Liver (tissue), 9 donors: ENCODE measurements around the gene TBC1D5. TPM values are rescaled to one million over a fixed set of nuclear protein-coding genes. Genes with fewer than 3 reads are reported as not detected.

Experiments used
- DNase-seq: peaks from one replicate; pipeline ENCODE4 v3.0.0-alpha.2; 2017; ENCODE audit warnings: low spot score
- H3K27ac ChIP-seq, 2 donors: one replicate each; pipeline ENCODE4 v1.7.0; 2013; ENCODE audit warnings: inconsistent platforms in 2 of 2, low read length in 2 of 2, control low read depth in 1 of 2, low read depth in 1 of 2, mild to moderate bottlenecking in 1 of 2
- H3K27me3 ChIP-seq, 4 donors: one replicate each; pipeline versions ENCODE4 v1.6.1 to v1.7.0; 2013; ENCODE audit warnings: low read length in 3 of 4, inconsistent platforms in 1 of 4, mild to moderate bottlenecking in 1 of 4, moderate library complexity in 1 of 4; ENCODE audit not compliant: control insufficient read depth in 4 of 4, insufficient read depth in 4 of 4
- H3K36me3 ChIP-seq, 4 donors: one replicate each; pipeline versions ENCODE4 v1.6.1 to v1.7.0; 2013; ENCODE audit warnings: low read length in 3 of 4, mild to moderate bottlenecking in 3 of 4, low read depth in 1 of 4, moderate library complexity in 1 of 4; ENCODE audit not compliant: control insufficient read depth in 4 of 4, insufficient read depth in 3 of 4
- H3K4me1 ChIP-seq, 4 donors: one replicate each; pipeline versions ENCODE4 v1.6.1 to v1.7.0; 2013; ENCODE audit warnings: low read length in 3 of 4, mild to moderate bottlenecking in 3 of 4, moderate library complexity in 1 of 4; ENCODE audit not compliant: control insufficient read depth in 4 of 4, insufficient read depth in 4 of 4
- H3K4me3 ChIP-seq, 3 donors: one replicate each; pipeline versions ENCODE4 v1.6.1 to v1.7.0; 2013; ENCODE audit warnings: low read length in 3 of 3, control low read depth in 1 of 3, low read depth in 1 of 3, mild to moderate bottlenecking in 1 of 3
- H3K9ac ChIP-seq, 2 donors: one replicate each; pipeline ENCODE4 v1.7.0; 2013; ENCODE audit warnings: low read length in 2 of 2, mild to moderate bottlenecking in 2 of 2, moderate library complexity in 2 of 2, control low read depth in 1 of 2, low read depth in 1 of 2
- H3K9me3 ChIP-seq, 4 donors: one replicate each; pipeline versions ENCODE4 v1.6.1 to v1.7.0; 2013; ENCODE audit warnings: low read length in 3 of 4; ENCODE audit not compliant: control insufficient read depth in 4 of 4
- EGR1 ChIP-seq, 2 donors: IDR thresholded peaks; 2 replicates each; pipeline ENCODE4 v1.6.1; 2016 to 2018; ENCODE audit warnings: antibody characterized with exemption in 2 of 2, low read depth in 2 of 2
- FOXA1 ChIP-seq: IDR thresholded peaks from 2 replicates; pipeline ENCODE4 v1.6.1; 2016; ENCODE audit warnings: antibody characterized with exemption
- FOXA2 ChIP-seq: IDR thresholded peaks from 2 replicates; pipeline ENCODE4 v1.6.1; 2016; ENCODE audit warnings: antibody characterized with exemption
- GABPA ChIP-seq, 2 donors: IDR thresholded peaks in 1 of 2; conservative IDR thresholded peaks in 1 of 2; 2 replicates each; pipeline ENCODE4 v1.6.1; 2016; ENCODE audit warnings: antibody characterized with exemption in 2 of 2, mild to moderate bottlenecking in 1 of 2, moderate library complexity in 1 of 2
- HNF4A ChIP-seq, 2 donors: conservative IDR thresholded peaks; 2 replicates each; pipeline ENCODE4 v1.6.1; 2016; ENCODE audit warnings: antibody characterized with exemption in 2 of 2, mild to moderate bottlenecking in 2 of 2
- HNF4G ChIP-seq: IDR thresholded peaks from 2 replicates; pipeline ENCODE4 v1.6.1; 2016; ENCODE audit warnings: antibody characterized with exemption
- JUND ChIP-seq, 2 donors: IDR thresholded peaks; 2 replicates each; pipeline ENCODE4 v1.6.1; 2016; ENCODE audit warnings: antibody characterized with exemption in 2 of 2
- NR2F2 ChIP-seq: IDR thresholded peaks from 2 replicates; pipeline ENCODE4 v1.6.1; 2016; ENCODE audit warnings: antibody characterized with exemption
- RAD21 ChIP-seq, 2 donors: IDR thresholded peaks; 2 replicates each; pipeline ENCODE4 v1.6.1; 2016; ENCODE audit warnings: antibody characterized with exemption in 2 of 2, mild to moderate bottlenecking in 2 of 2
- RXRA ChIP-seq, 2 donors: IDR thresholded peaks; 2 replicates each; pipeline ENCODE4 v1.6.1; 2017 to 2018; ENCODE audit warnings: antibody characterized with exemption in 2 of 2, mild to moderate bottlenecking in 1 of 2
- SP1 ChIP-seq: IDR thresholded peaks from 2 replicates; pipeline ENCODE4 v1.6.1; 2018; ENCODE audit warnings: antibody characterized with exemption, mild to moderate bottlenecking
- TAF1 ChIP-seq: conservative IDR thresholded peaks from 2 replicates; pipeline ENCODE4 v1.6.1; 2016; ENCODE audit warnings: antibody characterized with exemption, mild to moderate bottlenecking
- YY1 ChIP-seq: IDR thresholded peaks from 2 replicates; pipeline ENCODE4 v1.6.1; 2016; ENCODE audit warnings: antibody characterized with exemption, mild to moderate bottlenecking
- WGBS: extraction: QIAGEN DNeasy Blood & Tissue Kit; methylation state at CpG from one replicate; pipeline ENCODE4 v1.1.7; 2013; 5-methylcytosine and 5-hydroxymethylcytosine counted together
- polyA plus RNA-seq, 2 donors: library from polyadenylated mRNA; stranded (reverse) in 1 of 2; unstranded in 1 of 2; fragments of 200-250 nt in 1 of 2; fragments of >200 nt in 1 of 2; fragmentation: Nextera tagmentation in 1 of 2; extraction: Ambion mirVana in 1 of 2; gene quantifications; one replicate each; pipeline versions ENCODE4 v1.2.1 to v1.2.3, GENCODE V29; 2013 to 2015
- total RNA-seq, 2 donors: library from RNA; depleted of rRNA; stranded (reverse); fragments of >200 nt; gene quantifications; one replicate each; pipeline ENCODE4 v1.2.3, GENCODE V29; 2014
- TF ChIP-seq, protein P1 (sequence below): IDR thresholded peaks from 2 replicates; pipeline ENCODE4 v1.6.1; 2016; ENCODE audit warnings: antibody characterized with exemption
- TF ChIP-seq, protein P2 (sequence below): fragments of 150-350 bp; IDR thresholded peaks from 2 replicates; pipeline ENCODE4 v1.5.1; 2017; ENCODE audit warnings: improper control_type of control experiment, low read depth, low read length; ENCODE audit not compliant: missing input control
- TF ChIP-seq, protein P3 (sequence below): IDR thresholded peaks from 2 replicates; pipeline ENCODE4 v1.6.1; 2016; ENCODE audit warnings: antibody characterized with exemption
- TF ChIP-seq, protein P4 (sequence below): IDR thresholded peaks from 2 replicates; pipeline ENCODE4 v1.6.1; 2016; ENCODE audit warnings: antibody characterized with exemption
- donor health status: healthy.
- donor health status: healthy.
- donor health status: healthy.
- donor health status: healthy.
- donor health status: healthy.

The TBC1D5 gene
- total and polyA plus RNA-seq, 4 donors = 9.1 to 45.6 (median 25.6) TPM

DNA sequence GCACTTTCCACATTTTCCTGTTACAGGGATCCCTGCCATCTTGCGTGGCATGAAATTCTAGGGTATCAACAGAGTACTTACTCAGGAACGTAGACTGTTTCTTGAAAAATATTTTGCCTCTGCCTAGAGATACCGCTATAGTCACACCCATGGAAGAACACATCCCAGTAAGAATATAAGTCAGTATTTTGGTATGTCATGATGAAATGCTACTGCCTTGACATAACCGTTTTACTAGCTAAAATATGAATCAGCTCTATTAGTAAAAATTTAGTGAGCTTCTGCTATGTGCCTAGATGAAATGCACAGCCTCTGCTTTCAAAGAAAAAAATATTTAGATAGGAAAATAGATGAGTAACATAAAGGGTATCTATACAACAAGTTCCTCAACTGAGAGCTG, 276.4 kb downstream of the TBC1D5 start:
- no peak for DNase-seq
- H3K36me3 ChIP-seq = no peaks in the 10 kb centered on the region
- H3K27ac ChIP-seq = no peak overlapping the region
- TF ChIP-seq HNF4A (conservative IDR thresholded peaks at IDR 0.05) (no peak), RAD21 (IDR thresholded peaks at IDR 0.05) (no peak), SP1 (no peak), TAF1 (no peak), FOXA1 (no peak), EGR1 (IDR thresholded peaks at IDR 0.05; ENCODE audit: low read depth in 2 of 2) (no peak), RXRA (IDR thresholded peaks at IDR 0.05) (no peak), FOXA2 (no peak)
- TF ChIP-seq, protein P1, sequence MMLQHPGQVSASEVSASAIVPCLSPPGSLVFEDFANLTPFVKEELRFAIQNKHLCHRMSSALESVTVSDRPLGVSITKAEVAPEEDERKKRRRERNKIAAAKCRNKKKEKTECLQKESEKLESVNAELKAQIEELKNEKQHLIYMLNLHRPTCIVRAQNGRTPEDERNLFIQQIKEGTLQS = no peak
- TF ChIP-seq, protein P2, sequence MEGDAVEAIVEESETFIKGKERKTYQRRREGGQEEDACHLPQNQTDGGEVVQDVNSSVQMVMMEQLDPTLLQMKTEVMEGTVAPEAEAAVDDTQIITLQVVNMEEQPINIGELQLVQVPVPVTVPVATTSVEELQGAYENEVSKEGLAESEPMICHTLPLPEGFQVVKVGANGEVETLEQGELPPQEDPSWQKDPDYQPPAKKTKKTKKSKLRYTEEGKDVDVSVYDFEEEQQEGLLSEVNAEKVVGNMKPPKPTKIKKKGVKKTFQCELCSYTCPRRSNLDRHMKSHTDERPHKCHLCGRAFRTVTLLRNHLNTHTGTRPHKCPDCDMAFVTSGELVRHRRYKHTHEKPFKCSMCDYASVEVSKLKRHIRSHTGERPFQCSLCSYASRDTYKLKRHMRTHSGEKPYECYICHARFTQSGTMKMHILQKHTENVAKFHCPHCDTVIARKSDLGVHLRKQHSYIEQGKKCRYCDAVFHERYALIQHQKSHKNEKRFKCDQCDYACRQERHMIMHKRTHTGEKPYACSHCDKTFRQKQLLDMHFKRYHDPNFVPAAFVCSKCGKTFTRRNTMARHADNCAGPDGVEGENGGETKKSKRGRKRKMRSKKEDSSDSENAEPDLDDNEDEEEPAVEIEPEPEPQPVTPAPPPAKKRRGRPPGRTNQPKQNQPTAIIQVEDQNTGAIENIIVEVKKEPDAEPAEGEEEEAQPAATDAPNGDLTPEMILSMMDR = no peak
- H3K9ac ChIP-seq = no peak overlapping the region
- 97% methylated on average over 4 of the region's 4 CpGs for WGBS
- no peaks in the 10 kb centered on the region for H3K9me3 ChIP-seq
- no peak overlapping the region for H3K4me3 ChIP-seq
- H3K4me1 ChIP-seq = no peaks in the 10 kb centered on the region
- H3K27me3 ChIP-seq = no peaks in the 10 kb centered on the region

DNA sequence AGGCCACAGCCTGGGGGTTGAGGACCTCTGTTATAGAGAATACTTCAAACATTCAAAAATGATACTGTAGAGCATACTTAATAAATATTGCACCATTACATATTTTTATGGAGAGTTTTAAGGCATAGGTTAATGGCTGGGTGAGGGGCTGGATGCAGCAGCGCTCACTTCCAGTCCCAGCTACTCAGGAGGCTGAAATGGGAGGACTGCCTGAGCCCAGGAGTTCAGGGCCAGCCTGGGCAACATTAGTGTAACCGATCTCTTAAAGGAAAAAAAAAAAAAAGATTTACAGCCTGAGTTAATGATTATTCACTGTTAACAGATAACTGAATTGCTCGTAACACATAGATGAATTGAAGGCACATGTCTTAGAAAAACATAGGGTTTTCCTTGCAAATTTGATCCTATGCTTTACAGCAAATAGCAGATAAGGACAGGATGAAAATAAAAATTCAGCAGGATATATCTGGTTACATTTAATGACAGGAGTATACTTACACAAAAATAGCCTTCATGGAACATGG, 282.9 kb downstream of the TBC1D5 start:
- H3K4me3 ChIP-seq = no peak overlapping the region
- no peaks in the 10 kb centered on the region for H3K27me3 ChIP-seq
- no peak overlapping the region for H3K9ac ChIP-seq
- WGBS = 60% methylated on average over 3 of the region's 3 CpGs
- H3K9me3 ChIP-seq = no peaks in the 10 kb centered on the region
- TF ChIP-seq HNF4A (conservative IDR thresholded peaks at IDR 0.05) = no peak
- TF ChIP-seq RXRA (IDR thresholded peaks at IDR 0.05) = no peak
- TF ChIP-seq, protein P3, sequence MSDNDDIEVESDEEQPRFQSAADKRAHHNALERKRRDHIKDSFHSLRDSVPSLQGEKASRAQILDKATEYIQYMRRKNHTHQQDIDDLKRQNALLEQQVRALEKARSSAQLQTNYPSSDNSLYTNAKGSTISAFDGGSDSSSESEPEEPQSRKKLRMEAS = no peak
- TF ChIP-seq SP1 = no peak
- no peak for TF ChIP-seq HNF4G
- no peak for TF ChIP-seq FOXA2
- TF ChIP-seq, protein P4, sequence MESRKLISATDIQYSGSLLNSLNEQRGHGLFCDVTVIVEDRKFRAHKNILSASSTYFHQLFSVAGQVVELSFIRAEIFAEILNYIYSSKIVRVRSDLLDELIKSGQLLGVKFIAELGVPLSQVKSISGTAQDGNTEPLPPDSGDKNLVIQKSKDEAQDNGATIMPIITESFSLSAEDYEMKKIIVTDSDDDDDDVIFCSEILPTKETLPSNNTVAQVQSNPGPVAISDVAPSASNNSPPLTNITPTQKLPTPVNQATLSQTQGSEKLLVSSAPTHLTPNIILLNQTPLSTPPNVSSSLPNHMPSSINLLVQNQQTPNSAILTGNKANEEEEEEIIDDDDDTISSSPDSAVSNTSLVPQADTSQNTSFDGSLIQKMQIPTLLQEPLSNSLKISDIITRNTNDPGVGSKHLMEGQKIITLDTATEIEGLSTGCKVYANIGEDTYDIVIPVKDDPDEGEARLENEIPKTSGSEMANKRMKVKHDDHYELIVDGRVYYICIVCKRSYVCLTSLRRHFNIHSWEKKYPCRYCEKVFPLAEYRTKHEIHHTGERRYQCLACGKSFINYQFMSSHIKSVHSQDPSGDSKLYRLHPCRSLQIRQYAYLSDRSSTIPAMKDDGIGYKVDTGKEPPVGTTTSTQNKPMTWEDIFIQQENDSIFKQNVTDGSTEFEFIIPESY = no peak
- TF ChIP-seq FOXA1 = no peak
- TF ChIP-seq GABPA (IDR thresholded peaks at IDR 0.05 in 1 of 2, conservative IDR thresholded peaks at IDR 0.05 in 1 of 2) = no peak
- no peak for TF ChIP-seq NR2F2
- TF ChIP-seq JUND (IDR thresholded peaks at IDR 0.05) = no peak
- no peak for TF ChIP-seq YY1
- no peak for TF ChIP-seq TAF1
- no peak overlapping the region for H3K27ac ChIP-seq
- H3K36me3 ChIP-seq = no peaks in the 10 kb centered on the region
- no peak for DNase-seq
- no peaks in the 10 kb centered on the region for H3K4me1 ChIP-seq
